GM12878 (cell line): Measurements from ENCODE around the gene SEMA4D. TPM values are rescaled to one million over a fixed set of nuclear protein-coding genes. Genes with fewer than 3 reads are reported as not detected.

Experiments used
- ATAC-seq: fragments of 200-7000 bp; cut with Tn5 transposase; 3 replicates; pipeline ENCODE4 v1.9.1; 2020; ENCODE audit warnings: mild to moderate bottlenecking, moderate library complexity
- BruUV-seq: library from RNA; stranded (reverse); fragments of 400-500 nt; replicated peaks from 2 replicates; lab custom pipeline; 2021; lab: Mats Ljungman, UMichigan
- CTCF ChIA-PET: fragments of 300-600 bp; sonication (Branson Sonifier 250); formaldehyde crosslinking; extraction: SDS; loops from one replicate; lab custom pipeline; 2021; ENCODE audit warnings: inconsistent platforms; lab: Yijun Ruan, JAX
- POLR2A ChIA-PET: fragments of 350-600 bp; formaldehyde crosslinking; extraction: SDS; loops from one replicate; lab custom pipeline; 2021; ENCODE audit warnings: inconsistent platforms; lab: Charles Lee
- RAD21 ChIA-PET: fragments of 300-600 bp; sonication (Branson Sonifier 250); formaldehyde crosslinking; loops from one replicate; lab custom pipeline; 2023; ENCODE audit warnings: antibody characterized with exemption; ENCODE audit not compliant: unreplicated experiment; lab: Charles Lee
- SMC1A ChIA-PET: fragments of 300-600 bp; sonication (Branson Sonifier 250); formaldehyde crosslinking; loops from one replicate; lab custom pipeline; 2023; ENCODE audit not compliant: unreplicated experiment, uncharacterized antibody; lab: Charles Lee
- DNase-seq: peaks from one replicate; pipeline ENCODE4 v3.0.0-alpha.2; 2011; ENCODE audit warnings: low read depth, low spot score
- FAIRE-seq: peaks from 3 replicates; lab custom pipeline; 2011; peaks lifted over from hg19 to GRCh38; lab: Jason Lieb, UNC
- H2AFZ ChIP-seq: 2 replicates; pipeline ENCODE4 v1.6.0; 2011; ENCODE audit warnings: low read depth, low read length, control low read depth; ENCODE audit not compliant: control insufficient read depth
- H3K27ac ChIP-seq: 2 replicates; pipeline ENCODE4 v1.5.1; 2011; ENCODE audit warnings: control low read depth; ENCODE audit not compliant: control insufficient read depth, insufficient read depth
- H3K27me3 ChIP-seq, 2 experiments: replicated peaks in 1 of 2; 2 replicates each; pipeline versions ENCODE4 v1.6.0 to v1.6.1; 2011; ENCODE audit warnings: low read length in 1 of 2; ENCODE audit not compliant: control insufficient read depth in 2 of 2, insufficient read depth in 2 of 2
- H3K36me3 ChIP-seq, 2 experiments: 2 replicates each; pipeline ENCODE4 v1.5.1; 2011; ENCODE audit warnings: low read length in 1 of 2; ENCODE audit not compliant: control insufficient read depth in 2 of 2, insufficient read depth in 2 of 2
- H3K4me1 ChIP-seq: 2 replicates; pipeline ENCODE4 v1.6.1; 2011; ENCODE audit warnings: mild to moderate bottlenecking, low read length, moderate library complexity, mixed read lengths; ENCODE audit not compliant: control insufficient read depth, insufficient read depth
- H3K4me2 ChIP-seq: 2 replicates; pipeline ENCODE4 v1.6.0; 2011; ENCODE audit warnings: control low read depth; ENCODE audit not compliant: control insufficient read depth, insufficient read depth
- H3K4me3 ChIP-seq: fragments of 200-600 bp; sonication (generic); 2 replicates; pipeline ENCODE4 v1.5.1; 2016
- H3K79me2 ChIP-seq: 2 replicates; pipeline ENCODE4 v1.6.0; 2011; ENCODE audit warnings: low read length; ENCODE audit not compliant: control insufficient read depth, insufficient read depth
- H3K9ac ChIP-seq: 2 replicates; pipeline ENCODE4 v1.8.0; 2011; ENCODE audit warnings: low read length, control low read depth, mixed read lengths; ENCODE audit not compliant: control insufficient read depth, insufficient read depth
- H3K9me3 ChIP-seq: replicated peaks from 3 replicates; pipeline ENCODE4 v1.5.1; 2011; ENCODE audit warnings: mild to moderate bottlenecking, low read length; ENCODE audit not compliant: control insufficient read depth, insufficient read depth
- H4K20me1 ChIP-seq: 2 replicates; pipeline ENCODE4 v1.6.0; 2011; ENCODE audit not compliant: control insufficient read depth, insufficient read depth
- CBFB ChIP-seq: IDR thresholded peaks from 2 replicates; pipeline ENCODE4 v1.6.1; 2016; ENCODE audit warnings: antibody characterized with exemption, low read depth
- FOS ChIP-seq: IDR thresholded peaks from 3 replicates; pipeline ENCODE4 v1.6.1; 2011; ENCODE audit warnings: borderline replicate concordance; ENCODE audit not compliant: insufficient read length; ENCODE audit errors: extremely low read depth
- JUND ChIP-seq: IDR thresholded peaks from 2 replicates; pipeline ENCODE4 v1.6.1; 2012; ENCODE audit warnings: low read depth, mild to moderate bottlenecking, low read length, improper control_type of control experiment, moderate library complexity
- KLF5 ChIP-seq: fragments of 450-650 bp; IDR thresholded peaks from 2 replicates; pipeline ENCODE4 v1.6.1; 2014; ENCODE audit warnings: mild to moderate bottlenecking; ENCODE audit not compliant: partially characterized antibody
- NFYB ChIP-seq: IDR thresholded peaks from 2 replicates; pipeline ENCODE4 v1.6.1; 2011; ENCODE audit warnings: low read depth, mild to moderate bottlenecking, low read length, improper control_type of control experiment, moderate library complexity; ENCODE audit not compliant: insufficient read depth
- POLR2A ChIP-seq: IDR thresholded peaks from 2 replicates; pipeline ENCODE4 v1.6.1; 2011; ENCODE audit warnings: low read depth, mild to moderate bottlenecking, low read length
- RAD51 ChIP-seq: fragments of 450-650 bp; IDR thresholded peaks from 2 replicates; pipeline ENCODE4 v1.6.1; 2016; ENCODE audit warnings: moderate library complexity, mild to moderate bottlenecking, inconsistent platforms
- STAT3 ChIP-seq: IDR thresholded peaks from 2 replicates; pipeline ENCODE4 v1.6.1; 2011; ENCODE audit warnings: low read depth, low read length, improper control_type of control experiment
- TCF7 ChIP-seq: IDR thresholded peaks from 2 replicates; pipeline ENCODE4 v1.6.1; 2014; ENCODE audit warnings: antibody characterized with exemption, borderline replicate concordance
- ZNF207 ChIP-seq: fragments of 450-650 bp; IDR thresholded peaks from 2 replicates; pipeline ENCODE4 v1.6.1; 2014; ENCODE audit warnings: antibody characterized with exemption, mild to moderate bottlenecking, borderline replicate concordance
- ZNF24 ChIP-seq: fragments of 450-650 bp; IDR thresholded peaks from 2 replicates; pipeline ENCODE4 v1.6.1; 2017; ENCODE audit warnings: antibody characterized with exemption, mild to moderate bottlenecking
- ZSCAN29 ChIP-seq: fragments of 450-650 bp; IDR thresholded peaks from 2 replicates; pipeline ENCODE4 v1.6.1; 2017; ENCODE audit warnings: mild to moderate bottlenecking, moderate library complexity
- WGBS: methylation state at CpG from one replicate; pipeline ENCODE4 v1.1.6; 2016; ENCODE audit warnings: low lambda C conversion rate; ENCODE audit not compliant: insufficient replicate concordance, insufficient coverage; ENCODE audit errors: missing lambda C conversion rate; 5-methylcytosine and 5-hydroxymethylcytosine counted together
- in situ Hi-C: fragments of 300-500 bp; cut with MboI; formaldehyde crosslinking; loops from 9 replicates; pipeline ENCODE4 v1.14.3; 2018; ENCODE audit warnings: mixed read lengths
- intact Hi-C: fragments of 100-400 bp; cut with micrococcal nuclease; formaldehyde crosslinking; loops from one replicate; pipeline ENCODE4 v1.14.2; 2022; ENCODE audit not compliant: unreplicated experiment
- polyA plus RNA-seq, 11 experiments: library from polyadenylated mRNA; depleted of rRNA in 4 of 11; unstranded in 6 of 11; stranded (reverse) in 5 of 11; fragments of >200 nt; fragmentation: Nextera tagmentation in 4 of 11; fragmentation: Illumina TruSeq in 1 of 11; extraction: Ambion mirVana in 4 of 11; extraction: Trizol in 1 of 11; gene quantifications; 1 replicate in 1 of 11; 2 replicates in 10 of 11; pipeline versions ENCODE4 v1.2.1 to v1.2.3, GENCODE V29; 2011 to 2016; ENCODE audit warnings: inconsistent platforms in 2 of 11, missing spikeins in 2 of 11, low read depth in 1 of 11
- total RNA-seq, 4 experiments: library from RNA; depleted of rRNA in 3 of 4; stranded (reverse); fragments of >200 nt in 3 of 4; fragmentation: Illumina TruSeq in 1 of 4; extraction: Trizol in 1 of 4; gene quantifications; 2 replicates each; pipeline versions ENCODE4 v1.2.1 to v1.2.3, GENCODE V29; 2013 to 2021
- TF ChIP-seq, protein P1 (sequence below): fragments of 450-650 bp; formaldehyde crosslinking; IDR thresholded peaks from 2 replicates; pipeline ENCODE4 v1.4.0; 2022; ENCODE audit warnings: mild to moderate bottlenecking, moderate library complexity
- TF ChIP-seq, protein P2 (sequence below): fragments of 450-650 bp; formaldehyde crosslinking; IDR thresholded peaks from 2 replicates; pipeline ENCODE4 v1.4.0; 2020; ENCODE audit warnings: mild to moderate bottlenecking, moderate library complexity

The SEMA4D gene
- total and polyA plus RNA-seq, 10 of the 15 experiments (the other 5 are each of a cell fraction or from before 2014, with no cell fraction given) = 15.1 to 136 (median 39.6) TPM

DNA sequence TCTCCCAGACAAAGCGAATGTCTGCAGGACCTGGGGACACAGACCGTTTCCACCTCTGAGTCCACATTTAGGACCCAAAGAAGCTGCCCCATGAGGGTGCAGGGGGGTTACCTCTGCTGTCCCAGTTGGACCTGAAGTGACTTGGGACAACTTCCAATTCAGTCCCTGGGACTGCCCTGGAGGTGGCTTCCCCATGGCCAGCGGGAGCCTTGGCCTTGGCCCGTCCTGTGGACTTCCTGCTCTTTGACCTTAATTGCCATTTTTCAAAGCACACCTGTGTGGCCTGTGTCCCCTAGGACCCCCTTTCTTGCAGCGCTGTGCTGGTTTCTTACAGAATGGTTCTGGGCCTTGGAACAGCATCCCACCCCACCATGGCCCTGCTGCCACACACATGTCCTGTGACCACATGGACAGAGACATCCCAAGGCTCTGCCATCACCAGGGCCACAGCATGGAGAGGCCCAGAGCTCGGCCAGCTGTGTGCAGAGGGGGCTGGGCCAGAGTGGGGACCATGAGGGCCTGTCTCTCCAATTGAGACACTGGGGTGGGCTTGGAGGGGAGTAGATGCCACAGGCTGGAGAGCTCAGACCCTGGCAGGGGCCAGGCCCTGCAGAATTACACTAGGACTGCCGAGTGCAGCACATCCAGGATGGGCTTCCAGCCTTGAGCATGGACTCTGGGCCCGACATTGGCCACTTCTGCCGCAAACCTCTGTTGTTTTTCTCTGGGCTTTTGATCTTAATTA, 133.8 kb downstream of the SEMA4D start:
- POLR2A ChIA-PET = interaction anchor here (0.9 kb wide), 1 partner anchor 44 kb away, joined by 3 read pairs; no protein-coding TSS in a partner anchor
- 95% methylated on average over 9 of the region's 9 CpGs for WGBS

More for the DNA sequence above, 133.8 kb downstream of the SEMA4D start:
- H4K20me1 ChIP-seq = no peaks in the 10 kb centered on the region; the same call in 1 of the 2 replicates
- no peak for FAIRE-seq
- H3K27me3 ChIP-seq = no peaks in the 10 kb centered on the region
- ATAC-seq = no peak
- in situ Hi-C loops (no loop called here), intact Hi-C loops (no loop called here)
- no peaks in the 10 kb centered on the region for H3K9me3 ChIP-seq
- RAD21 ChIA-PET = no interaction called here
- no peak for TF ChIP-seq STAT3
- no peak for TF ChIP-seq NFYB
- no peak for TF ChIP-seq ZSCAN29
- TF ChIP-seq JUND = no peak
- TF ChIP-seq, protein P1, sequence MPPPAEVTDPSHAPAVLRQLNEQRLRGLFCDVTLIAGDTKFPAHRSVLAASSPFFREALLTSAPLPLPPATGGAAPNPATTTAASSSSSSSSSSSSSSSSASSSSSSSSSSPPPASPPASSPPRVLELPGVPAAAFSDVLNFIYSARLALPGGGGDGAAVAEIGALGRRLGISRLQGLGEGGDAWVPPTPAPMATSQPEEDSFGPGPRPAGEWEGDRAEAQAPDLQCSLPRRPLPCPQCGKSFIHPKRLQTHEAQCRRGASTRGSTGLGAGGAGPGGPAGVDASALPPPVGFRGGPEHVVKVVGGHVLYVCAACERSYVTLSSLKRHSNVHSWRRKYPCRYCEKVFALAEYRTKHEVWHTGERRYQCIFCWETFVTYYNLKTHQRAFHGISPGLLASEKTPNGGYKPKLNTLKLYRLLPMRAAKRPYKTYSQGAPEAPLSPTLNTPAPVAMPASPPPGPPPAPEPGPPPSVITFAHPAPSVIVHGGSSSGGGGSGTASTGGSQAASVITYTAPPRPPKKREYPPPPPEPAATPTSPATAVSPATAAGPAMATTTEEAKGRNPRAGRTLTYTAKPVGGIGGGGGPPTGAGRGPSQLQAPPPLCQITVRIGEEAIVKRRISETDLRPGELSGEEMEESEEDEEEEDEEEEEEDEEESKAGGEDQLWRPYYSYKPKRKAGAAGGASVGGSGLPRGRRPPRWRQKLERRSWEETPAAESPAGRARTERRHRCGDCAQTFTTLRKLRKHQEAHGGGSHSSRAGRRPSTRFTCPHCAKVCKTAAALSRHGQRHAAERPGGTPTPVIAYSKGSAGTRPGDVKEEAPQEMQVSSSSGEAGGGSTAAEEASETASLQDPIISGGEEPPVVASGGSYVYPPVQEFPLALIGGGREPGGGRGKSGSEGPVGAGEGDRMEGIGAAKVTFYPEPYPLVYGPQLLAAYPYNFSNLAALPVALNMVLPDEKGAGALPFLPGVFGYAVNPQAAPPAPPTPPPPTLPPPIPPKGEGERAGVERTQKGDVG (CRISPR knock-in tag) = no peak
- no peak for TF ChIP-seq TCF7
- TF ChIP-seq KLF5 = no peak
- no peak for TF ChIP-seq ZNF207
- TF ChIP-seq, protein P2, sequence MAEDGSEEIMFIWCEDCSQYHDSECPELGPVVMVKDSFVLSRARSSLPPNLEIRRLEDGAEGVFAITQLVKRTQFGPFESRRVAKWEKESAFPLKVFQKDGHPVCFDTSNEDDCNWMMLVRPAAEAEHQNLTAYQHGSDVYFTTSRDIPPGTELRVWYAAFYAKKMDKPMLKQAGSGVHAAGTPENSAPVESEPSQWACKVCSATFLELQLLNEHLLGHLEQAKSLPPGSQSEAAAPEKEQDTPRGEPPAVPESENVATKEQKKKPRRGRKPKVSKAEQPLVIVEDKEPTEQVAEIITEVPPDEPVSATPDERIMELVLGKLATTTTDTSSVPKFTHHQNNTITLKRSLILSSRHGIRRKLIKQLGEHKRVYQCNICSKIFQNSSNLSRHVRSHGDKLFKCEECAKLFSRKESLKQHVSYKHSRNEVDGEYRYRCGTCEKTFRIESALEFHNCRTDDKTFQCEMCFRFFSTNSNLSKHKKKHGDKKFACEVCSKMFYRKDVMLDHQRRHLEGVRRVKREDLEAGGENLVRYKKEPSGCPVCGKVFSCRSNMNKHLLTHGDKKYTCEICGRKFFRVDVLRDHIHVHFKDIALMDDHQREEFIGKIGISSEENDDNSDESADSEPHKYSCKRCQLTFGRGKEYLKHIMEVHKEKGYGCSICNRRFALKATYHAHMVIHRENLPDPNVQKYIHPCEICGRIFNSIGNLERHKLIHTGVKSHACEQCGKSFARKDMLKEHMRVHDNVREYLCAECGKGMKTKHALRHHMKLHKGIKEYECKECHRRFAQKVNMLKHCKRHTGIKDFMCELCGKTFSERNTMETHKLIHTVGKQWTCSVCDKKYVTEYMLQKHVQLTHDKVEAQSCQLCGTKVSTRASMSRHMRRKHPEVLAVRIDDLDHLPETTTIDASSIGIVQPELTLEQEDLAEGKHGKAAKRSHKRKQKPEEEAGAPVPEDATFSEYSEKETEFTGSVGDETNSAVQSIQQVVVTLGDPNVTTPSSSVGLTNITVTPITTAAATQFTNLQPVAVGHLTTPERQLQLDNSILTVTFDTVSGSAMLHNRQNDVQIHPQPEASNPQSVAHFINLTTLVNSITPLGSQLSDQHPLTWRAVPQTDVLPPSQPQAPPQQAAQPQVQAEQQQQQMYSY = no peak
- no peak for TF ChIP-seq CBFB
- TF ChIP-seq POLR2A = no peak
- no peak for TF ChIP-seq ZNF24
- TF ChIP-seq FOS = no peak
- no peak for TF ChIP-seq RAD51
- H3K36me3 ChIP-seq = peaks cover 11 to 17% of the 10 kb centered on the region in 2 experiments
- BruUV-seq = no TSS peak
- CTCF ChIA-PET = interaction anchor here (1.0 kb wide), 1 partner anchor 185 kb away, joined by 5 read pairs; no protein-coding TSS in a partner anchor
- H3K4me3 ChIP-seq = no peak overlapping the region
- no peaks in the 10 kb centered on the region for H3K4me1 ChIP-seq
- H3K9ac ChIP-seq = no peak overlapping the region
- SMC1A ChIA-PET = interaction anchor here (0.8 to 1.2 kb wide), 2 partner anchors 11 to 87 kb away, joined by 3 to 4 read pairs; no protein-coding TSS in a partner anchor
- DNase-seq = no peak
- H3K79me2 ChIP-seq = no peaks in the 10 kb centered on the region
- H3K27ac ChIP-seq = no peak overlapping the region
- H2AFZ ChIP-seq = no peak overlapping the region
- H3K4me2 ChIP-seq = no peak overlapping the region
